GM11168 (cell line): ENCODE results near the gene DMRTB1.

ENCODE experiments used
- in situ Hi-C: fragments of 300-500 bp; cut with MboI; formaldehyde crosslinking; loops from one replicate; pipeline ENCODE4 v1.12.0; 2022; ENCODE audit warnings: low sequenced_read_pairs; ENCODE audit not compliant: unreplicated experiment

Gene DMRTB1

GRCh38 chr1:53484705-53485477 is 25.7 kb downstream of the DMRTB1 start:
- in situ Hi-C loops, result loop anchor here (10.0 kb wide), 1 partner anchor 200 kb away; no protein-coding TSS in a partner anchor

- in situ Hi-C loops, result loop anchor here (10.0 kb wide), 1 partner anchor 199 kb away; no protein-coding TSS in a partner anchor
These were observed 26.5 kb downstream of the DMRTB1 start for GRCh38 chr1:53485478-53486394.

GRCh38 chr1:53486395-53487026 is 27.3 kb downstream of the DMRTB1 start:
- in situ Hi-C loops, result loop anchor here (10.0 kb wide), 1 partner anchor 198 kb away; no protein-coding TSS in a partner anchor

DNA sequence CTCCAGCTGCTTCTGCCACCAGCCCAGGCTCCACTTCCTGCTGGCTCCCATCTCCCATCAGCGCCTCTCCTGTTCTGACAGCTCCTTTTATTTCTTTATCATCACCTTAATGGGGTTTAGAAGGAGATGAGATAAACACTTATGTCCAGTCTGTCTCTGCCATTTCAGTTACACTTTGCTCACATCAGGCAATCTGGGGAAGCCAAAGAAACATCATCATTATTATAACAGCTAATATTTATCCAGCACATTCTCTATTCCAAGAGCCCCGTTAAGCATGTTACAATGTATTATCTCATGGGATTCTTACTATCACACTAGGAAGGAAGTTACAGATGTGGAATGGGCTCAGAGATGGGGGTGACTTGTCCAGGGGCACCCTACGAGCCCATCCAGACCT is 31.2 kb downstream of the DMRTB1 start:
- in situ Hi-C loops, result no loop called here

DNA sequence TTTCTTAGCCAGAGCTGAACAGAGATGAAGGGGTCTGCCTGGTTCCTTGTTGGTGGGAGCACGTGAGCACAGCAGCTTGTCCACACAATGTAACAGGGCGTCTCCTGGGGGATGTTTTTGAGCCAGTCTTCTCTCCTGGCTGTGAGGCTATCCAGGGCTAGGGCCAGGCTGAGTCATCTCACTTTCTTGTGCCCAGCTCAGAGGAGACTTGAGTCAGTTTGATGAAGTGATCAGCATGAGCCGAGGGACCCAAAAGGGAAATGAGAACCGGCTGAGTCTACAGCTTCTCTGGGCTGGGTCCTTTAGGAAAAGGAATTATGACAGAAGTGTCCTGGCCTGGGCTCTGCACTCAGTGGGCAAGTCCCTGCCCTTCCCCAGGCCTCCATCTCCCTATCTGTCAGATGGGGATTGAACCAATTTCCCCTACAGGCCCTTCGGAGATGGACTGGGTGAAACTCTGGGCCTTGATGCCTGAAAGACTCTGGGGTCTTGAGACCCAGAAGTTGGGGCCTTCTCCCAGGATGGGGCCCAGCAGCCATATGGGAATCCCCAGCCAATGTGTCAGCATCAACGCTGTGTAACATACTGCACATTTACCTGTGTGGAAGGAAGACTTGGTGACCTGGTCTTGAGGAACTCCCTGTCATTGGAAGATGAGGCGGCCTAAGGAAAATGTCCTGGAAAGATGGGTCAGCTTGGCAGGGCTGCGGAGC is 36.6 kb downstream of the DMRTB1 start:
- in situ Hi-C loops, result no loop called here

GRCh38 chr1:53498555-53499131 is 39.4 kb downstream of the DMRTB1 start:
- in situ Hi-C loops, result no loop called here

- in situ Hi-C loops, result no loop called here
These were observed 40.3 kb downstream of the DMRTB1 start for GRCh38 chr1:53499257-53500203.

- in situ Hi-C loops, result no loop called here
These were observed 41.2 kb downstream of the DMRTB1 start for GRCh38 chr1:53500204-53501064.

GRCh38 chr1:53501065-53502005 is 42.1 kb downstream of the DMRTB1 start:
- in situ Hi-C loops, result no loop called here

- in situ Hi-C loops, result no loop called here
These were observed 43.6 kb downstream of the DMRTB1 start for GRCh38 chr1:53502641-53503432.

DNA sequence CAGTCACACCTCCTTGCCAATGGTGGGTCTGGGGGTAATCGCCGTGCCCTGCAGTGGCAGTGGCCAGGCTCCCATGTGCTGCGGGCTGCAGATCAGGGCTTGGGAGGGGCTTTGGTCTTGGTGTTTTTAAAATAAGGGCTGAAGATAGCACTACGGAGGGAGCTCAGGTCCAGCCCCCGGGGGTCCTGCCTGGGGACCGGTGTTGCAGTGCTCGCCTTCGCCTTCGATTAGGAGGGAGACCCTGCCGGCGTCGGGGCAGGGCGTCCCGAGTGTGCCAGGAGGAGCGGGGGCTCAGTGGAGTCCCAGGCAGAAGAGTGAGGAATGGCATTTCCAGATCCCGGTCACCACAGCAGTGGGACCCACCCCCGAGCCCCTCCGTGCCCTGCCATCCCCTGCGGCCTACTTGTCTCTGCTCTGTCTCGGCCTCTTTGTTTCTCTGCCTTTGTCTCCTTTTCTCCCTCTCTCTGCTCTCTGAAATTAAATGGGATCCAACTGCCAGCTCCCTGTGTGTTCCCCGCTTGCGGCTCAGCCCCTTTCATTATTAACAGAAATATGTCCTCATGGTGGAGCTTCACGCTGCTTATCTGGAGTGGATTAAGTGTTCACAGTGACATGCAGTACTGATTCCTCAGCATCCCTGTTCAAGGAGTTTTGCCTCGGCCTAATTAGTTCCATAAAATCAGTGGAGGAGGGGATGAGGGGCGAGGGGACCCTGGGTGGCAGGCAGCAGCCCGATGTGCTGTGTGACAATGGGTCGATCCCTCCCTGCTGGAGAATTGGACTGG is 44.4 kb downstream of the DMRTB1 start:
- in situ Hi-C loops, result no loop called here

- in situ Hi-C loops, result no loop called here
These were observed 45.7 kb downstream of the DMRTB1 start for GRCh38 chr1:53504901-53505300.

DNA sequence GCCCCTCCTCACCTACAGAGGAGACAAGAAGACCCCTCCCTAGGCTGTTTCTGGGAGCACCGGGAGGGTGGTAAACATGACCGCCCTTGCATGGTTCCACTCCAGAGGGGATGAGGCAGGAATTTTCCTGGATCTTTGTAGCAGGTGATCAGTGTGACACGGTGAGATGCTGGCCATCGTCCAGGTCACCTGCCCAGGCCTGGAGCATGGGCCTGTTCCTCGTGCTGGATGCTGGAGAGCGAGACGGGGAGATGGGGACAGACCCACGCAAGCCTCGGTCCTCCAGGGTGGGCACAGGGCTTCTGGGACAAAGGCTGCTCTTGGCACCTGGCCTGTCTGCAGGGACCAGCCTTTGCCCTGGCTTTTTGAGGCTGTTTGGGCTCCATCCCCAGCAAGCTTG is 46.2 kb downstream of the DMRTB1 start:
- in situ Hi-C loops, result no loop called here

- in situ Hi-C loops, result no loop called here
These were observed 46.7 kb downstream of the DMRTB1 start for GRCh38 chr1:53505891-53506290.
